G401 (cell line): Measurements from ENCODE around the gene CTXND1. TPM values are rescaled to one million over a fixed set of nuclear protein-coding genes. Genes with fewer than 3 reads are reported as not detected.
A peak's percentile ranks its signal among the peaks of the same experiment; 100 is the strongest.

ENCODE experiments used
- DNase-seq: peaks from one replicate; pipeline ENCODE4 v3.0.0-alpha.2; 2015; ENCODE audit warnings: low spot score
- in situ Hi-C: cut with HindIII; loops from 2 replicates; pipeline ENCODE4 v1.10.0; 2016; ENCODE audit warnings: low sequenced_read_pairs, mixed read lengths
- total RNA-seq: library from RNA; depleted of rRNA; stranded (reverse); fragments of >200 nt; shearing (Covaris generic); gene quantifications from 2 replicates; pipeline ENCODE4 v1.2.3, GENCODE V29; 2014

Gene CTXND1
- total RNA-seq, 1 experiment from 2014 or later, result not detected

DNA sequence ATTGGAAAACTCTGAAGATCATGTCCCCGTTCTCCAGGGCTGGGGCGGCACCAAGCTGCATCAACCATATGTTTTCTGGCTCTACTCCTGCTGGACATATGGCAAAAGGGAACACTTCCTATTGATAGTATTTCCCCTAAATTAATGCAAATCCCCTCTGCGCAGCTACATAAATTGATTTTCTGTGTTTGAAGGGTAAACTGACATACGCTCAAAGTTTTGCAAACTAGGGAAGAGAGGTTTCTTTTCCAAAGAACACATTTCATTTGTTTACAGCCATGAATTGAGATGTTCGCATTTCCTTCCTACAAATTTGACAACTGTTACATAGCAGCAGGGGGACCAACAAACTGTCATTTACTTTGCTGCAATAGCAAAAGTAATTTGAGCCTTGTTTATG, 35.9 kb downstream of the CTXND1 start:
- in situ Hi-C loops, result no loop called here
- DNase-seq, result peak; percentile 21

DNA sequence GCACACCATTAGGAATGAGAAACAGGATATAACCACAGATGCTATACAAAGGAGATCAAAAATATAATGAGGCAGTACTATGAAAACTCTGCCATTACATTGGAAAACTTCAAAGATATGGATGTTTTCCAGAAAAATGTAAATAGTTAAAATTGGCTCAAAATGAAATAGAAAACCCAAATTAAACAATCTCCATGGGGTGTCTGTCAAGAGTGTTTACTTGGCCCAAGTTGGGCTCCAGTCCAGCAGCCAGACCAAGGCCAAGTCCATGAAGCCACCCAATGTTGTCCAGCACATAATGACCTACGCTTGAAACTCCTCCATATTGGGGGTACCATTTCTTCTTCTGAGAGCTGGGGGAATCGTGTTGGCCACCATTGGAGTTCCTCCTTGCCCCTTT, 37.1 kb downstream of the CTXND1 start:
- DNase-seq, result no peak
- in situ Hi-C loops, result no loop called here

DNA sequence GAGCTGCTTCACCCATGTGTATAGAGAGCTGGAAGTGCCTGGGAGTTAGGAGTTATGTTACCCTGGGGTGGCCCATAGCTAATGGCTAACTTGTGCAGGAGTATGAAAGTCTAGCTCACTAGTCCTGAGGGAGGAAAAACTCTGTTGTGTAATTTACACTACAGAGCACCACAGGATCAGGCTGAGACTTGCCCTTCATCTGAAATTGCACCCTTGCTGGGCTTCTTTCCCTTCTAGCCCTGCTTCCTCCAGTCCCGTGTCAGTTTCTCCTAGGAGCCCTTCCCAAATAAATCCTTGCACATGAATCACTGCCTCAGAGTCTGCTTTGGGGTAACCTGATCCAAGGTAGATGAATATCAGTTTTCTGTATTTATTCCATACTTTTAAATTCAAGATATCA, 40.0 kb downstream of the CTXND1 start:
- in situ Hi-C loops, result no loop called here
- no peak for DNase-seq

DNA sequence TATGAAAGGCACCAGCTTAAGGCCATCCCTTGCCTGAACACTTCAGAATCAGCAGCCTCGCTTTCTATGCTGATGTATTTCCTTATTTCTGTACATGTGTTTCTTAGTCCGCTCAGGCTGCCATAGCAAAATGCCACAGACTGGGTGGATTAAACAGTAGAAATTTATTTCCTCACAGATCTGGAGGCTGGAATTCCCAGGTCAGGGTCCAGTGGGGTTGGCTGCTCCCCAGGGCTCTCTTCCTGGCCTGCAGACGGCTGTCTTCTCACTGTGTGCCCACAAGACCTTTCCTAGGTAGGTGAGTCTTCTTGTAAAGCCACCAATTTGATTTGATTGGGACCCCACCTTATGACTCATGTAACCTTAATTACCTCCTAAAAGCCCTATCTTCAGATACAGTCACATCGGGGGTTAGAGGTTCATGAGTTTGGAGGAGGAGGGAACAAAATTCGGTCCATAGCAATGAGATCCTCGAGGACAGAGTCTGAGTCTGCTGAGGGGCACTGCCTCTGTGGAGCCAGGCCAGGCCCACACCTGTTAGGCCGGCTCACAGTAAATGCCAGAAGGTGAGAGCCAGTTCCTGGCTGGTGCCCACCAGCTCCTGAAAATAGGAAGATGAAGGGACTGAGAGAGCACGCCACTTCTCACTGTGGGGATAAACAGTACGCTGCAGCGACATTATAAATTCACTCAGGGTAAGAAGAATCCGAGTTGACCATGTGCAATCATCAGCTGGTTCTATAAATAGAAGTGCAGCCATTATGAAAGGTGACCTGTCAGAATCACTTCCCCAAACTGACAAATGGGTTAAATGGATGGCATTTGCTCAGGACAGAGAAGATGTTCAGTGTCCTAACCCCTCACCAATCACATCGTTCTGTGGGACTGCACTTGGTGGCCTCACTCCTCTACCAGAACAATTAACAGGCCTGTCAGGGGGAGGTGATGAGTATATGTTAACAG, 41.1 kb downstream of the CTXND1 start:
- in situ Hi-C loops, result no loop called here
- peak; percentile 78 for DNase-seq

DNA sequence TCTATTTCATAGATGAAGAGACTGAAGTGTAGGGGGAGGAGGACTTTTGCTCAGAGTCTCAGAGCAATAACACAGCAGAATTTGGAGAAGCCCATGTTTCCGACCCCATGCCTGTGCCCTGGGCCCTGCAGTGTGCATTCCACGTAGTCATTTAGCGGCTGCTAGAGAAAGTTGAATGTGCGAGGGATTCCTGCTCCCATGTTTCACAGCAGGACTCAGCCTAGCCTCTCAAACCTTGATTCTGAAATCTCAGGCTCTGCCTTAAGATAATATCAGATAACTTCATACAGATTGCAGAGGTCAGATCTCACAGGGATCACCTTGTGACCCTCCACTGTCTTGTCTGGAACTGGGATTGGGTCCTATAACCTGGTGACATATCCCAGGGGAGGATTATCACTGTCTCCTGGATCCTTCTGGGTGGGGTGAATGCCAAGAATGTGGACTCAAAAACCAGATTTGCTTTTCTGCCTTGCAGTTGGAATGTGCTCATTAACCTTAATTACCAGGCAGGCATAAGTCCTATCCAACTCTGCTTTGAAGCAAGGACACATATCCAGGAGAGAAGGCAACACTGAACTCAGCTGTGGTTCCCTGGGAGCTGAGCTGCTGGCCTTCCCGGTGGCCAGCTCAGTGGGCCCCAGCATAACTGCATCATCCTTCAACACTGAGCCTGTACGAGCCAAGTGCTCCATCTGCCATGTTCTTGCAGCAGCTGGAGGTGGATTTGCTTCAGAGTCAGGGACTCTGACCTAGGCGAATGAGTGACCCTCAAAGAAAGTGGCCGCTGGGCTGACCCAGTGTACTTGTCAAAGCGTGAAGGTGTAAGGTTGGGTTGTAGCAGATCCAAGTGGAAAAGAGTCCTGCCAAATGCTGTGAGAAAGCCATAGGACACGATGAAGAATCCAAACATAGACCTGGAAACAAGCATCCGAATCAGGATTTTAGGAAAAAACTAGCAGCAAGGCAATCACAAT, 43.0 kb downstream of the CTXND1 start:
- in situ Hi-C loops, result no loop called here
- DNase-seq, result peak; percentile 63

DNA sequence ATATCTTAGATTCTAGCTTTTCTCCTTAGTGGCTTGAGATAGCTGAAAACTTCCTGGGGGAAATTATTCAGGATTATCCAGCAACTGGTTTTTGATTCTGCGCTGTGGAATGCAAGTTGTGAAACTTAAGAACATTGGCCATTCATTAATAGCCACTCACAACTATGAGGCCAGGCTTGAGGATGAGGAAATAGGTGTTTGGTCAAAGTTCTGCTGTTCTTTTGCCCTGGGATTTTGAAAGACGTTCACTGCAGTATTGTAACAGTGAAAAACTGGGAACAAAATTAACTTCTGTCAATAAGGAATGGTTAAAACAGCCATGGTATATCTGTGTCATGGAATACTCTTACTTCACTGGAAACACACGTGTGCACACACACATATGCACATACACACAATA, 44.1 kb downstream of the CTXND1 start:
- no peak for DNase-seq
- in situ Hi-C loops, result no loop called here

DNA sequence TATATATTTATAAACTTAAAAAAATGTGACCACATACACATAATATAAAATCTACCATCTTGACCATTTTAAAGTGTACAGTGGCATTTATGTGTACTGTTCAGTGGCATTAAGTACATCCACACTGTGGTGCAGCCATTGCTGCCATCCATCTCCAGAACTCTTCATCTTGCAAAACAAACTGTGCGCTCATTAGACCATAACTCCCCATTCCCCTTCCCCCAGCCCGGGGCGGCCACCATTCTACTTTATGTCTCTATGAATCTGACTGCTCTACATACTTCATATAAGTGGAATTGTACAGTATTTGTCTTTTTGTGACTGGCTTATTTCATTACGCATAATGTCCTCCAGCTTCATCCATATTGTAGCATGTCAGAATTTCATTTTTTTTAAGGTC, 47.8 kb downstream of the CTXND1 start:
- in situ Hi-C loops, result no loop called here

DNA sequence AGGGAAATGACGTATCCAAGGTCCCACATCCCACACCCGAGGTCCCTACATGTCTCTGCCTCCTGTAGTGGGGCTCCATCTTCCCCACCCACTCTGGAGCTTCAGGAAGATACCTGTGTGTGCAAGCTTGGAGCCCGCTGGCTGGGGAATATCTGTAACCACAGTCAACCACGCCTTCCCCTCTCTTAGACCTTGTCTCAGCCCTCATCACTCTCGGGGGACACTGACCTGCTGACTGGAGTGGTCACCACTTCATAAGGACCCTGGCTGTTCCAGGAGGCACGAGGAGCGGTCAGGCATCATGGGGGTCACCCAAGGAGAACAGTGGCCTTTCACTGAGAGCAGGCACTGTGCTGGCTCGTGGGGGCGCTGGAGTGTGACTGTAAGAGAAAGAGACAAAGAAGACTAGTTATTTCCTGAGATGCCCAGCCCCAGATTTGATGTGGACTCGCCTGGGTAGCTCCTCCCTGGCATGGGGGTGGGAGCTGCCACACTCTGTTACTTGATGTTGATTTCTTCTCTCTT, 48.6 kb downstream of the CTXND1 start:
- in situ Hi-C loops, result no loop called here
- DNase-seq, result no peak

More for the DNA sequence above, 47.8 kb downstream of the CTXND1 start:
- DNase-seq, result no peak

DNA sequence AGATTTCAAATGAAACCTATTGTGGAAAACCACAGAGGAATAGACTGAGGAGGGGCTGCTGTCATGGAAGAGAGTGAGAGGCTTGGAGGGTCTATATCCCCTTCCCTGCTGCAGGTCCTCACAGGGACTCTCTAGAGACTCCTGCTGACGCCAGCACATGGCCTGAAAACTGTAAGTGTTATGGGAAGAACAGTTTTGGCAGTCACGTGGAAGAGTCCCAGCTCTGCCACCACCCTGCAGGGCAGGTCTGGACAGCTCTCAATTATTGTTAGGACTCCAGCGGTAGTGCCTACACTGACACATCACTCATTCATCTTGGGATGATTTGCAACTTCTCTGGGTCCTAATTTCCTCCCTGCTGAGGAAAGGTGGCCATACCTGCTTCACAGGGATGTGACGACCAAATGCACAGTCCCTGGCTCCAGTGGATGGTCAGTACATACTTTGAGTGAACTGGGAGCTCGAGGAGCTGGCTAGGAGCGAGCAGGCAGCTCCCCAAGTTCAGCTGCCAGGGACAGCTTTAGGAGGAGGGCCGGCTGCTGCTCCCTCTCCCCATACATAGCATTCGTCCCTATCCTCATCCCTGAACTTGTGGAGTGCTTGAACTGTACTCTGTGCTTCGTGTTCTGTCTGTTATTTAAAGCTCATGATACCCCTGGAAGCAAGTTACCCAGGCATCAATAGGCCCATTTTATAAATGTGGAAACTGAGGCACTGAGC, 49.2 kb downstream of the CTXND1 start:
- in situ Hi-C loops, result no loop called here
- DNase-seq, result no peak

DNA sequence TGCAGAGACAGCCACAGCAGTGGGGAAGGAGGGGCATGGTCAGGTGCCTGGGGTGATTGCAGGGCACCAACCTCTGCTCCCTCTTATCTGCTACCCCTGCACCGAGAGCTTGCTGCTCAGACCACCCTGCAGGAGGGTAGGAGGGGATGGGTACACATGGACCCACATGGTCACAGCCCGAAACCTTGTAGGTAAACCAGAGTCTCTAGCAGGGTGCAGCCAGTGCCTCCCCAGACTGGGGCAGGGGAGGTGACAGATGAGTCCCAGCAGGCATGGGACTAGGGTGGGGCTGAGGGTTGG, 50.0 kb downstream of the CTXND1 start:
- no peak for DNase-seq
- in situ Hi-C loops, result no loop called here

DNA sequence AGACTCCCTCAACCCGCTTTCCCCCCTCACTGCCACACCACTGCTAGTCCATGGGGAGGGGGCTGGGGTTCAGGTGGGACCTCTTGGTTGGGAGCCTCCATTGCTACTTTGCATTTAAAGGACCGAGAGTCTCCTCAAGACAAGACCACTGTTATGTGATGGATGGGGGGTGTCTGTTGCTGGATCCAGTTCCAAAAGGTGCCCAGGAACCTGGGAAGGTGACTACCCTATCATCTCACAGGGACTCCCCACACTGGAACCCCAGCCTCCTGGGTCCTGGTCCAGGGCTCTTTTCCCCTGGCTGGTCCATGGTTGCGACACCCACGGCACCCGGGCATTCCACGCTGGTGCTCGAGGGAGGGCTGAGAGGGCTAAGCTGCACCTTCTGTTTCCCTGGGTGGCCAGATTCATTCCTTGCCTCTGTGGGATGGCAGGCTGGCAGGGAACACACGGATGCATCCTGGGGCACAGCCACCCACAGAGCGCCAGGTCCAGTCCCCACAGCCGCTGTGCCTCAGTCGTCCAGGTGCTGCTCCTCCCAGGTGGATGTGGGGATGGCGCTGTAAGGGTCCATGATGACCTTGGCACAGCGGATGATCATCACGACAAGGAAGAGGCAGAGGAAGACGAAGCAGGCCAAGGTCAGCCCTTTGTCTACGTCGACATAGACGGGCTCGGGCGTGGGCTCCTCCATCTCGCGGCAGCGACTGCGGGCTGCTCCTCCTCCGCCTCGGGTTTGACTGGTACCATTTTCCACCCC, 50.6 kb downstream of the CTXND1 start:
- no peak for DNase-seq
- in situ Hi-C loops, result no loop called here

DNA sequence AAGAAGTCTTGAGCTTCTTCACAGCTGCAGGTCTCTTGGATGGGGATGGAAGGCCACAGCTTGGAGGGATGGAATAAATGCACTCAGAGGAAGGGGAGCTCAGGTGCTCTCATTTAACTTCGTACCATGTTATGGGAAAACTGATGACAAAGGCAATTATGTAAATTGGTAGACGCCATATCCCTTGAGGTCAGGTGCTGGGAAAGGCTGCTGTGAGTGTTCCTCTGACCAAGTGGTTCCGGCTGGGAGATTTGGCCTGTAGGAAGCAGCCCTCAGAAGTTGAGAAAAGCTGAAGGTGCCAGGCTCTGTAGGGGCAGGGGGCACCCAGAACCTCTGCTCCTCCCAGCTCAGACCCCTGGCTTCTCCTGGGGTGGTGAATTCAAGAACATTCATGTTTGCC, 52.1 kb downstream of the CTXND1 start:
- DNase-seq, result no peak
- in situ Hi-C loops, result no loop called here

DNA sequence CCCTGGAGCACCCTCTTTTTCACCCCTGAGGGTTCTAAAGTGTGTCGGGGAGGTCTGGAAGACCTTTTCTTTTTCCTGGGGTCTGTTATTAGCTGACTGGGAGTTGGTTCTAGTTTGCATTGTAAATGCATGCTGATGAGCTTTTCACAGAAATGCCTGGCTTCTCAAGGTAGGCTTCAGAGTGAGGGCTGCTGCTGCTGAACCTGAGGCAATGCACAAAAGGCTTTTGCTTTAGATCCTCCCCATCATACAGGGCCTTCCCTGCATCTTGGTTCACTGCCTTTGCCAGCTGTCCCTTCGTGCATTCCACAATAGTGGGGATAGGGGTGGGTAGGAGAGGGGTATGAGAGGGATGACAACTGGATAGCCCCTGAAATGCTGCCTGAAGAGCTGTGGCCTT, 52.6 kb downstream of the CTXND1 start:
- no peak for DNase-seq
- in situ Hi-C loops, result no loop called here

DNA sequence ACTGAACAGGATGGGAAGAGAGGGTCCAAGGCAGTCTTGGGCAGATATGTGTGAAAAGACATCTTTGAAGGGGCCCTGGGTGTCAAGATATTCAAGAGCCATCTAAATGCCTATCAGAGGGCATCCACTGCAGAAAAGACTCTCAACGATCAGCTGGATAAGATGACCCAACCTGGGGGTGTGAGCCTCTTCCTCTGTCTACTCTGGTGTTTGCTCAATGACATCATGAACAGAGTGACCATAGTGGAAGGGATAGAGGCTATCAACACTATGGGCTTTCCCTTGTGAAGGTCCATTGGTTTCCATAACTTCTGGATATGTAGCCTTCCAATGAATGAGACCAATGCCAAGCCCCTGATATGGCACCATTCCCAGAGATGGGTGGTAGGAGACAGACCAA, 57.1 kb downstream of the CTXND1 start:
- no peak for DNase-seq
- in situ Hi-C loops, result no loop called here

DNA sequence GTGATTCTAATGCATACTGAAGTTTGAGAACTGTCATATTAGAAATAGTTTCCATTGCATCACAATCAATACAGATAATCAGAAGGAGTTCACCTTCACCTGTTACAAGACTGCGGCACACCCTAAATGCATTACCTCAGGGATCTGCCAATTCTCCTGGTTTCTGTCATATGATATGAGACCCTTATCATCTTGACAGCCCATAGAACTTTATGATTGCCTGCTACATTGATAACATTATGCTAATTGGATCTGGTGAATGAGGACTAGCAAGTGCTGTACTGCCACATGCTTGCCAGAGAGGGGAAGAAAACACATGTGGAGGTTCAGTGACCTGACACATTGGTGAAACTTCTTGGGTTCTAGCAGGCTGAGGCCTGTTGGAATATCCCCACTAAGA, 57.8 kb downstream of the CTXND1 start:
- in situ Hi-C loops, result no loop called here
- DNase-seq, result no peak

DNA sequence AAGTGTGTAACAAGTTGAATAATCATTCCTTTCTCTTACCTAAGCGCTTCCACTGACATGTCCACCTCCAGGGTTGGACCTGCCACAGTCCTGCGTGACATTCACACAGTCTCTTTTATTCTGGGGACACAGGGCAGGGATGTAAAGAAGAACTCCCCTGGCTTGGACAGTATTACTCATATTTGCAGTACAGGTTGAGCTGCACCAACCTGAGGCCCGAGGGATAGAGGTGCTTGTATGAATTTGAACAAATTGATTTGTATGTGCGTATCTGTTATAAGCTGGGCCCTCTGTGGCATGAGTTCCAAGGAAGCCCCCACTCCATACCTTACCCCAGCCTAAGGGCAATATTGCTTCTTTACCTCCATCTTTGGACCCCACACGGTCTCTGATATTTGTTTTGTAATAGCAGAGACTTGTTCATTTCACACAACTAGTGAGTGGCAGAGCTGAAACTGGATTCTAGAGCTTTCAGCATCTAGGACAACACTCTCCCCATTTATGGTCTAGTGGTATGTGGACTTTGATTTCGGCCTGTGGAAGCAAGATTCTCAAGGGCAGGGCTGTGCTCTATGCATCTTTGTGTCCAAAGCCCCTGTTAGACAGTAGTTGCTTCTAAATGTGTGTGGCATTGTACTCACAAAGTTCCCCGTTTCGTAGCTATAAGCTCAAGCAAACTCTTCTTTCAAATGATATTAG, 60.0 kb downstream of the CTXND1 start:
- no peak for DNase-seq
- in situ Hi-C loops, result no loop called here

DNA sequence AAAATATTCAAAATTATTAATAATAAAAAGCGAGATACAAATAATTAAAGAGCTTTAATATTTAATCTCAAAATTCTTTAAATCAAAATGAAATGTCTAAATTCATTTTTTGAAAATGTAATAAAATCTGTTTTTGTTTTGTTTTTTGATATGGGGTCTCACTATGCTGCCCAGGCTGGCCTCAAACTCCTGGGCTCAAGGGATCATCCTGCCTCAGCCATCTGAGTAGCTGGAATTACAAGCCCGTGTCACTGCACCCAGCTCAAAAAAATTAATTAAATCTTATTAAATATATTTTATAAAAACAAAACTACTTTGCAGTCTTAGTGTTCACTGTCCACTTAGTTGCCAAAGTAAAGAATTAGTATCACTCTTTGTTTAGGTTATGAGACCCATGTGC, 60.8 kb downstream of the CTXND1 start:
- DNase-seq, result no peak
- in situ Hi-C loops, result no loop called here

DNA sequence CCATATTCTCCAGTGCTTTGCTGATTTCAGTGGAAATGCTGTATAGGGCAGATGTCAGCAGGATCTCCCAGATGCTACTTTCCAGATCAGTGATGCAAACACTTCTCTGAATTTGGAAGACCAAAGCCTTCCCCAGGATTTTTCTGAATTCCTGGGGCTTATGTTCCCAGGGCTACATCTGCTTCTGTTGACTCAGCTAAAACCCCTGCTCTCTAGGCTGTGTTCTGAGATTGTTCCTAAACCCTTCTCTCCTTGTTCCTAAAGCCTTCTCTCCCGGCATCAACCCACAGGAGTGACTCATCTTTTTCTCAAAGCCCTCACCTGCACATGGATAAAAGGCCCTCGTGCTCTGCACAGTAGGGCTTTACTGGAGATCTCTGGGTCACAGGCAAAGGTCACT, 63.8 kb downstream of the CTXND1 start:
- in situ Hi-C loops, result no loop called here
- DNase-seq, result no peak
